Bronchial epithelial cell (primary cell): Measurements from ENCODE around the gene DRD4. TPM values are rescaled to one million over a fixed set of nuclear protein-coding genes. Genes with fewer than 3 reads are reported as not detected.

ENCODE experiments used
- DNase-seq: peaks from one replicate; pipeline ENCODE4 v3.0.0-alpha.2; 2010; ENCODE audit warnings: low read depth
- FAIRE-seq: peaks from 2 replicates; lab custom pipeline; 2011; peaks lifted over from hg19 to GRCh38; lab: Jason Lieb, UNC
- H3K27me3 ChIP-seq: 2 replicates; pipeline ENCODE4 v1.5.1; 2011; ENCODE audit warnings: low read length; ENCODE audit not compliant: control insufficient read depth, insufficient read depth
- H3K36me3 ChIP-seq: 2 replicates; pipeline ENCODE4 v1.5.1; 2011; ENCODE audit warnings: low read length; ENCODE audit not compliant: control insufficient read depth, insufficient read depth
- H3K4me3 ChIP-seq: 2 replicates; pipeline ENCODE4 v1.5.1; 2011; ENCODE audit warnings: mild to moderate bottlenecking, low read depth, low read length, control low read depth
- CTCF ChIP-seq: IDR thresholded peaks from 2 replicates; pipeline ENCODE4 v1.5.1; 2011; ENCODE audit warnings: mild to moderate bottlenecking, moderate library complexity, low read length, control low read depth, inconsistent platforms; ENCODE audit not compliant: insufficient read depth, severe bottlenecking
- total RNA-seq: library from RNA; depleted of rRNA; stranded (reverse); fragments of >200 nt; gene quantifications from 2 replicates; pipeline ENCODE4 v1.2.1, GENCODE V29; 2014

Gene DRD4
- total RNA-seq, 1 donor from 2014 or later = not detected

DNA sequence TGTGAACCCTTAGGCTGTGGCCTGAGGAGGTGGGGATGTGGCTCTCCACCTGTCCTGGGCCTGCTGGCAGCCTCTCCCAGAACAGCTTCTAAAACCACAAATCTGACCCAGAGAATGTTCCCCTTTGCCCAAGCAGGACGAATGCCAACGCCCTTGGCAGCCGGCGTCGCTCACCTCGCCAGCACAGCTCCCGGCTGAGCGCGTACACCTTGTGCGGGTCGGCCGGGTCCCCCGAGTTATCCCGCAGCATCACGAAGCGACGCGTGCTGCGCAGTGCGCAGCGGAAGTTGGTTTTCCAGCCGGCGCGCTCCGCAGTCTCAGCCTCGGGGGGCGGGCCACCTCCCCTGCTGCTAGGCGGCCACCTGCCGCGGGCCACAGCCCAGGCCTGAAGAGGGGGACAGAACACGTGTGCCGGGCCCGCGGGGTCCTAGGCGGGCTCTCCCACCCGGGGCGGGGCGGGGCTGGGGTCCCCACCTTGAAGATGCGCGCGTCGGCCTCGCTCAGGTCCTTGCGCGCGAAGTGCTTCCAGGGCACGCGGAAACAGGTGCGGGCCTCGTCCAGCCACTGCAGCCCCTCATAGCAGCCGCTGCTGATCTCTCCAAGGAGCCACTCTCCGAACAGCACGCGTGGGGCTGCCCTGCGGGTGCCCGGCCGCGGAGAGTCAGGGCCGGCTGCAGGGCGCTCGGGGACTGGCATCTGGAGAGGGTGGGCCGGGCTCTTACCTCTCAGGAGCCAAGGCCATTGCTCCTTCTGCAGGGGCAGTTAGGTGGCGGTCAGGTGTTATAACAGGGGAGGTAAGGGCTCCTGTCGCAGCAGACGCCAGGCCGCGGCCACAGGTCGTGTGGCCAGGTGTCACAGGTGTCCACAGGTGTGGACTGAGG, 22.2 kb upstream of the DRD4 start:
- Histone ChIP-seq H3K36me3 (peaks cover 29% of the 10 kb centered on the region), H3K27me3 (no peaks in the 10 kb centered on the region), H3K4me3 (peak overlapping the region; percentile 68)
- DNase-seq (no peak), FAIRE-seq (no peak)
- TF ChIP-seq CTCF = no peak

DNA sequence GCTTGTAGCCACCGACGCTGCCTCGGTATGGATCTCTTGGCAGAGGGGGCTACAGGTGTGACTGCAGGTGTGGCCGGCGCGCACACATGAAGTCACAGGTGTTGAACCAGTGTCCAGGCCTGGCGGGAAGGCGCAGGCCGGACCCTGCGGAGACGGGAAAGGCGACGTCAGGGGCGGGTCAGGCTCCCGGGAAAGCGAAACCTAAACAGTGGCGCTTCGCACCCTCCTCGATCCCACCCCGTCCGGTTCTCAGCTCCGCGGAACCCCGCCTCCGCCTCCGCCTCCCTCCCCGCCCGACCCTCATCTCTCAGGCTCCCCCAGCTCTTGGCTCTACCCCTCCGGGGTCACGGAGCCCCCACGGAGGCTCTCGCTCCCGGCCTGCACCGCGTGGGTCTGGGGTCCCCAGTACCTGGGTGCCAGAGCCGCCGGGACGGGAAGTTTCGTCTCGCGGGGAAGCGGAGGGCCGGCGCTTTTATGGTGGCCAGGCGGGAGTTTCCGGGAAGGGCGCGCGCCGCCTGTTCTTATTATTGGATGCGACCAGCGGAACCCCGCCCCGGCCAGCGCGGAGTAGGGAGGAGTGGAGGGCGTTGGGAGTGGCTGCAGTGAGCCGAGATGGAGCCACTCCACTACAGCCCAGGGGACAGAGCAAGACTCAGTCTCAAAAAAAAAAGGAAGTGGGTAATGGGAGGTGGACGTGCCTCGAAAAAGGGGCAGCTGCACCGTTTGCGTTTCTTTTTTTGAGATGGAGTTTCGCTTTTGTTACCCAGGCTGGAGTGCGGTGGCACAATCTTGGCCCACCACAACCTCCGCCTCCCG, 21.4 kb upstream of the DRD4 start, which contains the start of gene IRF7:
Gene IRF7, minus strand, starts transcription at position 447 of the 816 bp plus-strand sequence. CDS start 586 bp downstream, outside the sequence.
- Histone ChIP-seq H3K36me3 (peaks cover 22% of the 10 kb centered on the region), H3K4me3 (peak within 1 kb of the TSS; percentile 68), H3K27me3 (no peaks in the 10 kb centered on the region)
- FAIRE-seq = no peak
- no peak for TF ChIP-seq CTCF
- DNase-seq = peak; percentile 73

GRCh38 chr11:616320-617198, 20.5 kb upstream of the DRD4 start:
- no peak for TF ChIP-seq CTCF
- FAIRE-seq = no peak
- no peak for DNase-seq
- Histone ChIP-seq H3K4me3 (no peak overlapping the region), H3K36me3 (peaks cover 14% of the 10 kb centered on the region), H3K27me3 (no peaks in the 10 kb centered on the region)

DNA sequence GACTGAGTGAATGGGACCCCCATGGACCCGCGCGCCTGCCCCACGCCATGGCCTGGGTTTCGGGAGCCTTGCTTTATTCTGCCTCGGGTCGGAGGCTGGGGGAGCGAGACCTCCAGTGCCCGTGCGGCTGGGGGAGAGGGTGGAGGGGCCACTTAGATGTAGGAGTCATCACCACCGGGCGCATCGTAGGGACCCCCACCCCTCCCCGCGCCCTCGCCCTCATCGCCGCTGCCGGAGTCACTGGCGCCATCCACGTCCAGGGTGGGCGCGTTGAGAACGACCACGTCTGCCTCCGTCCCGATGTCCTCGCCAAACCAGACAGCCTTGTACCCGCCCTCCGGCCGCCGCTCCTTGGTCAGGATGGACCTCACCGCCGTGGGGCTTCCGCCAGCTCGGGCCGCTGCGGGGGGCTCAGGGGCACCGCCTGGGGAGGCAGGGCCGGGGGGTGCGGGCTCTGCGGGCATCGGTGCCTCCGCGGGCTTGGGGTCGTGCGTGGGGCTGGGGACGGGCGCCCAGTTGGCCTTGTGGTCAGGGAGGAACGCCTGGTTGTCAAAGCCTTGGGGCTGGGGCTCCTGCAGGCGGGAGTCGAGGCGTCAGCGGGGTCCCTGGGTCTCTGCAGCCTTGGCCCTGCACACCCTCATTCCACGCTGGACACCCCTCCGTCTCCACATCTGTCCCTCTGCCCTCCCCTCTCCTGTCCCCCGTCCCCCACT, 19.7 kb upstream of the DRD4 start:
- Histone ChIP-seq H3K27me3 (no peaks in the 10 kb centered on the region), H3K36me3 (peaks cover 14% of the 10 kb centered on the region), H3K4me3 (no peak overlapping the region)
- FAIRE-seq = no peak
- no peak for TF ChIP-seq CTCF
- no peak for DNase-seq
